ENCODE results near the gene PACRG. TPM values are rescaled to one million over a fixed set of nuclear protein-coding genes. Genes with fewer than 3 reads are reported as not detected.

The PACRG gene
- total RNA-seq, 1 donor from 2014 or later: 1.2 TPM

DNA sequence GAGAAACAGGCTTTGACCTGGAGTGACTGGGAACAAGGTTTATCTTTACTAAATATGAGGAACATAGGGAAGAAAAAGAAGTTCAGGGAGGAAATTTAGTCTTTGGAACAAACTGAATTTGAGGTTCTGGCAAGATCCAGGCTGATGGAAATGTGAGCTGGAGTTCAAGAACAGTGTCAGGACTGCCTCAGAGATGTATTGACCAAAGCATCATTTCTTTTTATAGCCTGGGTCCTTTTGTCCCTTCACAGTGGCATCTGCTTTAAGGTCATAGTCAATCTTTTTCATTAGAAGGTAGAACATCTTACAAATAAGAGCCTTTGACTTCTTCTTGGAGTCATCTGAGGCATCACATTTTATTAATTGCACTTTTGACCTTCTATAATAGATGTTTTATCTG, 360.2 kb downstream of the PACRG start:
- H3K4me1 Mint-ChIP-seq (ENCODE audit: unreplicated experiment): peaks cover 15% of the 10 kb centered on the region
- H3K27ac Mint-ChIP-seq (ENCODE audit: unreplicated experiment): no peak overlapping the region
- H3K36me3 Mint-ChIP-seq (ENCODE audit: unreplicated experiment): peaks cover 4% of the 10 kb centered on the region
- no peak overlapping the region for H3K4me3 Mint-ChIP-seq (ENCODE audit: unreplicated experiment)
- peaks cover 2% of the 10 kb centered on the region for H3K27me3 Mint-ChIP-seq (ENCODE audit: unreplicated experiment)
- TF ChIP-seq, protein P1, sequence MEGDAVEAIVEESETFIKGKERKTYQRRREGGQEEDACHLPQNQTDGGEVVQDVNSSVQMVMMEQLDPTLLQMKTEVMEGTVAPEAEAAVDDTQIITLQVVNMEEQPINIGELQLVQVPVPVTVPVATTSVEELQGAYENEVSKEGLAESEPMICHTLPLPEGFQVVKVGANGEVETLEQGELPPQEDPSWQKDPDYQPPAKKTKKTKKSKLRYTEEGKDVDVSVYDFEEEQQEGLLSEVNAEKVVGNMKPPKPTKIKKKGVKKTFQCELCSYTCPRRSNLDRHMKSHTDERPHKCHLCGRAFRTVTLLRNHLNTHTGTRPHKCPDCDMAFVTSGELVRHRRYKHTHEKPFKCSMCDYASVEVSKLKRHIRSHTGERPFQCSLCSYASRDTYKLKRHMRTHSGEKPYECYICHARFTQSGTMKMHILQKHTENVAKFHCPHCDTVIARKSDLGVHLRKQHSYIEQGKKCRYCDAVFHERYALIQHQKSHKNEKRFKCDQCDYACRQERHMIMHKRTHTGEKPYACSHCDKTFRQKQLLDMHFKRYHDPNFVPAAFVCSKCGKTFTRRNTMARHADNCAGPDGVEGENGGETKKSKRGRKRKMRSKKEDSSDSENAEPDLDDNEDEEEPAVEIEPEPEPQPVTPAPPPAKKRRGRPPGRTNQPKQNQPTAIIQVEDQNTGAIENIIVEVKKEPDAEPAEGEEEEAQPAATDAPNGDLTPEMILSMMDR (IDR thresholded peaks at IDR 0.05): no peak
- no peak for DNase-seq (ENCODE audit: extremely low spot score, unreplicated experiment)
- H3K9me3 Mint-ChIP-seq (ENCODE audit: unreplicated experiment): no peaks in the 10 kb centered on the region

DNA sequence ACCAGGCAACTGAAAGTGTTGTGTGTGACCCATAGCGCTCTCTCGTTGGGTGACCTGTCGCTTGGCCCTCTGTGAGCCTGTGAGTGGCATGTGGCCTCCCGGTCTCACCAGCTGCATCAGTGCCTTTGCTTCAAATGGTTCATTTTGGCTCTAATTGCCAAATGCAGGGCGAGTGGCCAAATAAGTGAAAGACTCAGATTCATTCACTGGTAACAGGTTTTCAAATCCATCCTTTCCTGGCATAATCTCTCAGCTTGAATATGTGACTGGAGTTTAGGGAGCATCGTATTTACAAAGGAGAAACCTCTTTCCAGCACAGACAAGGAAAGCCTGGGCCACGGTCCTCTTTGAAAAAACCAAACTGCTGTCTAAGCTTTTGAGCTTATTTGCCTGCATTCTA, 365.1 kb downstream of the PACRG start:
- no peak for DNase-seq (ENCODE audit: extremely low spot score, unreplicated experiment)
- Mint-ChIP-seq H3K27me3 (ENCODE audit: unreplicated experiment) (peaks cover 5% of the 10 kb centered on the region), H3K36me3 (ENCODE audit: unreplicated experiment) (no peaks in the 10 kb centered on the region), H3K4me3 (ENCODE audit: unreplicated experiment) (no peak overlapping the region), H3K27ac (ENCODE audit: unreplicated experiment) (no peak overlapping the region), H3K4me1 (ENCODE audit: unreplicated experiment) (no peaks in the 10 kb centered on the region), H3K9me3 (ENCODE audit: unreplicated experiment) (no peaks in the 10 kb centered on the region)
- TF ChIP-seq, protein P1 (IDR thresholded peaks at IDR 0.05): no peak

DNA sequence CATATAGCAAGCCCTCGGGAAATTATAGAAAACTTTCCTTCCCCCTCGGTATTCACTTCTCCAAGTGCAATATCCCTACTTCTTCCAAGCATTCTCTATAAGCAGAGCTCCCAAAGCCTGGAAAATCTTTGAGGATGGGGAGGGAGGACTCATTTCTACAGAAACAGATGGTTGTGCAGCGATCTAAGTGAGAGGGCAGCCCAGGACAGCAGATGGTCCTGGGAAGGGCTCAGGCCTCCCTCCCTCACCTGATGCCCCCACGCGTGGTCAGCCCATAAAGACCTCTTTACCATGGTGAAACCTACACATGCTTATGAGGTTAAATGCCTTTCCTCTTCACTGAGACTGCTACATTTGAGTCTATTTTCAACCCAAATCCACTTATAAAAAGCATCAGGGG, 367.1 kb downstream of the PACRG start:
- H3K27ac Mint-ChIP-seq (ENCODE audit: unreplicated experiment): no peak overlapping the region
- no peak overlapping the region for H3K4me3 Mint-ChIP-seq (ENCODE audit: unreplicated experiment)
- TF ChIP-seq, protein P1 (IDR thresholded peaks at IDR 0.05): no peak
- H3K4me1 Mint-ChIP-seq (ENCODE audit: unreplicated experiment): no peaks in the 10 kb centered on the region
- DNase-seq (ENCODE audit: extremely low spot score, unreplicated experiment): no peak
- peaks cover 5% of the 10 kb centered on the region for H3K27me3 Mint-ChIP-seq (ENCODE audit: unreplicated experiment)
- no peaks in the 10 kb centered on the region for H3K36me3 Mint-ChIP-seq (ENCODE audit: unreplicated experiment)
- H3K9me3 Mint-ChIP-seq (ENCODE audit: unreplicated experiment): no peaks in the 10 kb centered on the region

DNA sequence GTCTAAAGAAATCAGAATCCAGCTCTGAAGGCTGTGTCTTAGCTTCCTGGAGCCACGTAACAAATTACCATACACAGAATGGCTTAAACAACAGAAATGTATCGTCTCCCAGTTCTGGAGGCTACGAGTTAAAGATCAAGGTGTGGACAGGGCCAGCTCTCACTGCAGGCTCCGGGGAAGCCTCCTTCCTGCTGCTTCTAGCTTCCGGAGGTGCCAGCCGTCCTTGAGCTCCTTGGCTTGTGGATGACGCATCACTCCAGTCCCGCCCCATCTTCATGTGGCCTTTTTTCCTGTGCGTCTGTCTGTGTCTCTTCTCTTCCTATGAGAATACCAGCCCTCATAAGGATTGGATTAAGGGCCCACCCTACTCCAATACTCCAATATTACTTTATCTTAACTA, 367.6 kb downstream of the PACRG start:
- Mint-ChIP-seq H3K27ac (ENCODE audit: unreplicated experiment) (no peak overlapping the region), H3K27me3 (ENCODE audit: unreplicated experiment) (peaks cover 5% of the 10 kb centered on the region), H3K9me3 (ENCODE audit: unreplicated experiment) (no peaks in the 10 kb centered on the region), H3K4me3 (ENCODE audit: unreplicated experiment) (no peak overlapping the region), H3K36me3 (ENCODE audit: unreplicated experiment) (no peaks in the 10 kb centered on the region), H3K4me1 (ENCODE audit: unreplicated experiment) (no peaks in the 10 kb centered on the region)
- DNase-seq (ENCODE audit: extremely low spot score, unreplicated experiment): no peak
- TF ChIP-seq, protein P1 (IDR thresholded peaks at IDR 0.05): no peak

DNA sequence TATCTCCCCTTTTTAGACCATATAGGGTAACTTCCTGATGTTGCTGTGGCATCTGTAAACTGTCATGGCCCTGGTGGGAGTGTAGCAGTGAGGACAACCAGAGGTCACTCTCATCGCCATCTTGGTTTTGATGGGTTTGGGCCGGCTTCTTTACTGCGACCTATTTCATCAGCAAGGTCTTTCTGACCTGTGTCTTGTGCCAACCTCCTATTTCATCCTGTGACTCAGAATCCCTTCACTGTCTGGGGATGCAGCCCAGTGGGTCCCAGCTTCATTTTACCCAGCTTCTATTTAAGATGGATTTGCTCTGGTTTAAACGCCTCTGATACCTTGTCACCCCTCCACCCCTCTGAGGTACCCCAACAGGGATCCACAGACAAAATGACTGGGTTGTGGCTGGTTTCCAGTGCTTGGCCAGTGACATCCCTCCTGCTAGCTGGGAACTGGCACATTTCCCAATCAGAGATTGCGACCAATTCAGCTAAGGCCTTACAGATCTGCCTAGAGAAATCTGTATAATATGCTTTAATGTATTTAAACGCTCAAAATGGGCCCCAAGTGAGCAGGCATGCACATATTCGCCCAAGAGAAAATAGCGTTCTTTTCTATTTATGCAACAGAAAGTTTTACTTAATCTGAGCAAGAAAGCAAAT, 371.2 kb downstream of the PACRG start:
- no peak overlapping the region for H3K4me3 Mint-ChIP-seq (ENCODE audit: unreplicated experiment)

More for the DNA sequence above, 371.2 kb downstream of the PACRG start:
- H3K36me3 Mint-ChIP-seq (ENCODE audit: unreplicated experiment): no peaks in the 10 kb centered on the region
- H3K9me3 Mint-ChIP-seq (ENCODE audit: unreplicated experiment): no peaks in the 10 kb centered on the region
- no peak overlapping the region for H3K27ac Mint-ChIP-seq (ENCODE audit: unreplicated experiment)
- no peaks in the 10 kb centered on the region for H3K4me1 Mint-ChIP-seq (ENCODE audit: unreplicated experiment)
- TF ChIP-seq, protein P1 (IDR thresholded peaks at IDR 0.05): no peak
- DNase-seq (ENCODE audit: extremely low spot score, unreplicated experiment): no peak
- H3K27me3 Mint-ChIP-seq (ENCODE audit: unreplicated experiment): peaks cover 6% of the 10 kb centered on the region

Data from osteocyte (in vitro differentiated cells).